IMR-90 (cell line): ENCODE measurements around the gene TNFAIP8L1.

Experiments
- CEBPB ChIP-seq: IDR thresholded peaks from 2 replicates; pipeline ENCODE4 v1.6.1; 2012; ENCODE audit warnings: low read depth, low read length, improper control_type of control experiment
- RFX5 ChIP-seq: IDR thresholded peaks from 2 replicates; pipeline ENCODE4 v1.8.0; 2012; ENCODE audit warnings: low read depth, mild to moderate bottlenecking, low read length, moderate library complexity
- TF ChIP-seq, protein P1 (sequence below): conservative IDR thresholded peaks from 2 replicates; pipeline ENCODE4 v1.5.1; 2012; ENCODE audit warnings: mild to moderate bottlenecking, low read depth, low read length, improper control_type of control experiment

DNA sequence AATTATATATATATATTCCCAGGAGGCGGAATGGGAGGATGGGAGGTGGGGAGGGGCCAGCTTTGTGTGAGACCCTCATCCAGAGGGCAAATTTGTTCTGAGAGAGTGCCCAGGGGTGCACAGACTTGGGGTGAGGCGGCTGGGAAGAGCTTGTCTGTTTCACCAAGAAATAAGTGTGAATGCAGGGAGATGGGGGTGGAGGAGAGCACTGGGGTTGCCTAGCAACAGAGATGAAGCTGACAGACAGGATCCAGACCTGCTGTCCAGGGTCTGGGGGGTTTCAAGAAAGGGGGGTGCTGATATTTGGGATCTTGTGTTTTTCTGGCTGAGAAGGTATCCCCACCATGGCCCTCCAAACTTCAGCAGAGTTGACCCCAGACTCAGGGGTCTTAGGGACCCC, 18.6 kb upstream of the TNFAIP8L1 start:
- TF ChIP-seq, protein P1, sequence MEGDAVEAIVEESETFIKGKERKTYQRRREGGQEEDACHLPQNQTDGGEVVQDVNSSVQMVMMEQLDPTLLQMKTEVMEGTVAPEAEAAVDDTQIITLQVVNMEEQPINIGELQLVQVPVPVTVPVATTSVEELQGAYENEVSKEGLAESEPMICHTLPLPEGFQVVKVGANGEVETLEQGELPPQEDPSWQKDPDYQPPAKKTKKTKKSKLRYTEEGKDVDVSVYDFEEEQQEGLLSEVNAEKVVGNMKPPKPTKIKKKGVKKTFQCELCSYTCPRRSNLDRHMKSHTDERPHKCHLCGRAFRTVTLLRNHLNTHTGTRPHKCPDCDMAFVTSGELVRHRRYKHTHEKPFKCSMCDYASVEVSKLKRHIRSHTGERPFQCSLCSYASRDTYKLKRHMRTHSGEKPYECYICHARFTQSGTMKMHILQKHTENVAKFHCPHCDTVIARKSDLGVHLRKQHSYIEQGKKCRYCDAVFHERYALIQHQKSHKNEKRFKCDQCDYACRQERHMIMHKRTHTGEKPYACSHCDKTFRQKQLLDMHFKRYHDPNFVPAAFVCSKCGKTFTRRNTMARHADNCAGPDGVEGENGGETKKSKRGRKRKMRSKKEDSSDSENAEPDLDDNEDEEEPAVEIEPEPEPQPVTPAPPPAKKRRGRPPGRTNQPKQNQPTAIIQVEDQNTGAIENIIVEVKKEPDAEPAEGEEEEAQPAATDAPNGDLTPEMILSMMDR: no peak
- TF ChIP-seq RFX5: no peak
- TF ChIP-seq CEBPB: no peak
